Activated naive CD4-positive, alpha-beta T cell treated with Interleukin-2 at 50 U/mL for 16 hours (primary cell): Measurements from ENCODE around the gene RERE.
"Not testable (repeated sequence)": the region's sequence is repeated elsewhere in the genome, so short reads cannot be mapped to it uniquely, and the experiment has no call there.

Source experiments
- DNase-seq: peaks from one replicate; pipeline ENCODE4 v3.0.0-alpha.2; 2020

Gene RERE

DNA sequence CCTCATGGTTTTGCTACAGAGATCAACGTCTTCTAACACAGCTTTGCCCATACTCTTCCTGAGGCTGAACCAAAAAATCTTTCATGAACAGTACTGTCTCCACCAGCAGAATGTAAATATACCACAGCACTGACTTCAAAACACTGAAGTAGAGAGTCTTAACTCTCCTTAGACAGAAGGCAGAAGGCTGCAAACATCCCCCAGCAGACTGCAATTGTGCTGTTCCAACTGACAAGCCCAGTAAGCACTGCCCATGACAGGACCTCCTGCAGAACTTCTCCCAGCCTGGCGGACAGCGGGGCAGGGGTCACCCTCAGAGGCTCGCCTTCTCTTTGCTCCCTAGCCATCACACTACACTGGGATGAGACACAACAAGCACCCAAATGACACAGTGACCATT, 218.7 kb downstream of the RERE start:
- DNase-seq = no peak

GRCh38 chr1:8598060-8598724, 219.2 kb downstream of the RERE start:
- DNase-seq = no peak

- no peak for DNase-seq
Measured at GRCh38 chr1:8597455-8597854, 220.0 kb downstream of the RERE start.

DNA sequence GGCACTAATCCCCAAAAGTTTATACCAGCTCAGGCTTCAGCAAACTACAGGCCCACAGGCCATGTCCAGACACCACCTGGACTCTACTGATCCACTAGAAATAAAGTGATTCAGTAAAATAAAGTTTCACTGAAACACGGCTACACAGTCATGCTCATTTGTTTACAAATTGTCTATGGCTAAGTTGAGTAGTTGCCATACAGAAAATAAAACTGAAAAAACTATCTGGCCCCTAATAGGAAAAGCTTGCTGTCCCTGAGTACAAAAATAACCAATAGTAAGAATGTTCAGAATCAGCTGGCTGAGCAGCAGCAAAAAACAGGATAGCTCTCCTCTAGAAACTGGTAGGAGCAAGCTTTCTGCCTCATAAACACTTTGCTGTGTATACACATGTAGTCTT, 221.5 kb downstream of the RERE start:
- no peak for DNase-seq

- no peak for DNase-seq
Measured at GRCh38 chr1:8595332-8595731, 222.1 kb downstream of the RERE start.

DNA sequence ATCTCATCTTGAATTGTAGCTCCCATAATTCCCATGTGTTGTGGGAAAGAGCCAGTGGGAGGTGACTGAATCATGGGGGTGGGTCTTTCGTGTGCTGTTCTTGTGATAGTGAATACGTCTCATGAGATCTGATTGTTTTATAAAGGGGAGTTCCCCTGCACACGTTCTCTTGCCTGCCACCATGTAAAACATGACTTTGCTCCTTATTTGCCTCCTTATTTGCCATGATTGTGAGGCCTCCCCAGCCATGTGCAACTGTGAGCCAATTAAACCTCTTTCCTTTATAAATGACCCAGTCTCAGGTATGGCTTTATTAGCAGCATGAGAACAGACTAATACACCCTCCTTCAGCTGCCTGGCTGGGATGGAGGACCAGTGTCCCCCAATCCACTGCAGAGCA, 224.1 kb downstream of the RERE start:
- DNase-seq = not testable (repeated sequence)

DNA sequence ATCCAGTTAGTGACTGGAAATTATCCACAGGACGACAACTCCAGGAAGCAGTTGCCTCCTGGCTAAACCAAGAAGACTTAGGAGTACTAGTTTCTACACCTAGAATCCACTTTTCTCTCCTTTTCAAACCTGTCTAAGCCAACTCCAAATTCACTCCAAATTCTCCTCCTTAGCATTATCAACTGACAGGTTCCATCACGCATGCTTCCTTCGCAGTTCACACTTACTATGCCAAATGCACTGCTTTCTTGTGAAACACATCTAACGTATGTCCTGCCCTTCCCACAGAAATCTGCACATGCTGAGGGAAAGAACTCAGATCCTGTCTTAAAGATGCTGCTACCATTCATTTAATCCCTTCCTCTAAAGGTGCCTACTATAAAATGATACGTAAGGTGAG, 225.9 kb downstream of the RERE start:
- no peak for DNase-seq

DNA sequence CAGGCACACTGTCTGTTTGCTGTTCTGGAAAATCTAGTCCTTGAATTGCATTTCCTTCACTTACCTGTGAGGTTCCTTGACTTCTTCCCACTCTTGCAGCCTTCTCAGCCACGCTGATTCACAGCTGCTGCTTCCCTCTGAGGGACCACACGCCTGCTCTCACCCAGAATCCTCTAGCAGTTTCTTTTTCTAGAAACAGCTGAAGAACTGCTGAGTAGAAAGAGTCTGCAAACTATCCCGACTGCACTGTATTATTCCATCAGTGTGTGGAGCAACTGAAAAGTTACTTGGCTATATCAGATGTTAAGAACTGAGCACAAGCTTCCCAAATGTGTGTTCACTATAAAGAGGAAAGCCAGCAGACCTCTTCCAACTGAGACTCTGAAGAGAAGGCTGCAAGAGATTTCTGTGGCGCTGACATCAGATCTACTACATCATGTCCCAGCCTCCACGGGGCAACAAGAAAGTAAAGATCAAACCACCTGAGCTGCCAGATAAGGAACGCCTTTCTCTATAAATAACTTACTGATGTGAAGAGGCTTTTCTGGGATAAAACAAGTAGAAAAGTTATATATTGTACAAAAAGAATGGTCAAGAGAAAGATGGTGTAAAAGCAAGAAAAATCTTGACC, 226.6 kb downstream of the RERE start:
- no peak for DNase-seq

DNA sequence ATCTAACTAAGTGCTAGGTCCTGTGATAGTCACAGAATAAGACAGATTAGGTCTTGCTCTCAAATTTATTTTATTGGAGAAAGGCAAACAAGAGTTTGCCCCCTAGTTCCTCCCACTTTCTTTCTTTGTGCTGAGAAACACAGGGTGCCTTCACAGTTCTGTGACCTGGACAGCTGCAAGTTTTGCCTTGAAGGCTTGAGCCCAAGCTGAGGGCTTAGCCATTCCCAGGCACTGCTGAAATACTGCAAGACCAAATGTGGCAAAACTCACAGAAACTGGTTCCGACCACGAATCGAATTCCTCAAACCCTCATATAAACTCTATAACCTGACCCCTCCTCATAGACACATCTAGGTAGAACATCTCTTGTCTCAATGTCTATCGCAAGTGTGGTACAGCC, 227.9 kb downstream of the RERE start:
- no peak for DNase-seq

DNA sequence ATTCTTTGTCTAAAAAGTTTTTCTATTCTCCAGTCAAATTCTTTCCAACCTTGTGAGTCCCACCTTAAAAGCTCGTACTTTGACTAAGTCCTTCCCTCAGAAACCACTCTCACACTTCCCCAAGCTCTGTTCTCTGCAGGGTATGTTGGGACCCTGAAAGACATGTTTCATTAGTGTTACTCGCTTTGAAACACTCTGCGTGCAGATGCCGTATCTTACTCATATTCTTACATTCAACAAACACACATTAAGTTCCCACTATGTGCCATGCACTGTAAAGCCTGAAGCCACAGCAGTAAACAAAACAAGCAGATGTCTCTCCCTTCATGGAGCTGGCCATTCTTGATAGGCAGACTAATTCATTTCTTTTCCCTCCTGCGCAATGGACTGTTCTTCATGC, 229.7 kb downstream of the RERE start:
- DNase-seq = no peak

DNA sequence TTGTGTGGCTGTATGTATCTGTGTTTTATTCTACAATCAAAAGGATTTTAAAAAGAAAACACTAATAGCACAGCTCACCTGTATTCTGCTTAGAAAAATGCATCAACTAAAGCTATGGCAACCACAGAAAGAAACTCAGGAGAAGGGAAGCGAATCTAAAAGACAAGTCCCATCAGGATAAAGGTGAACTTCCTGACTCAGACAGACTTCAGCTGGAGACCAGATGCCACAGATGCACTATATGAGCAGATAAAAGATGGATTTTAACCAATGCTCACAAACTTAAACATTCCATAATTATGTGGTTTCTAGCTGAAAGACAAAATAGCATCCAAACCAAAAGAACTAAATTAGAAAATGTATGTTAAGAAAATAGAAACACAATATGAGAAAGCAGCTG, 231.0 kb downstream of the RERE start:
- DNase-seq = no peak

DNA sequence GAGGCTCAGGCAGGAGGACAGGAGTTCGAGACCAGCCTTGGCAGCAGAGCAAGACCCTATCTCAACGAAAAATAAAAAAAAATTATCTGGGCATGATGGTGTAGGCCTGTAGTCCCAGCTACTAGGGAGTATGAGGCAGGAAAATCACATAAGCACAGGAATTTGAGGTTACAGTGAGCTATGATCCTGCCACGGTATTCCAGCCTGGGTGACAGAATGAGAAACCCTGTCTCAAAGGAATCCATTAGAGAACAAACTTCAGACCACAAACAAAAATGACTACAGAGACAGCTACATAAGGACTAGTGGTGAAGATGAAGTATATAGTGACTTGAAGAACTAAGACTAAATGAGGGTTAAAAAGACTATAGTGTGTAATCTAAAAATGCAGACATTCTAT, 233.1 kb downstream of the RERE start:
- no peak for DNase-seq

DNA sequence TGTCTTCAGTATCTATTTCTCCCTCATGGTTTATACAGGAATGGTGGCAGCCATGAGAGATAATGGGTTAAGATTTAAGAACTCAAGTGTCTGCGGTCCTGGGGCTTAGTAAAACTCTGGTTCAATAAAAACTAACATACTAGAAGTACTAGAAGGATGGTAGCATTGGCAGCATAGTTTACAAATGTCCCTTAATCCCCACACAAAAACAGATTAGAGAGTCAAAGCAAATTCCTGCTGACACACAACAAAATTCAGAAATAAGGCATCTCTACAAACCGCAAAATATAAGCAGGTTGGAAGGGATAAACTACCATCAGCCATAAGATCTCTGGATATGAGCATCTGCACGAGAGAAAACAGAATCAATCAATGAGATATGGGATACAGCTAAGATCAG, 234.4 kb downstream of the RERE start:
- no peak for DNase-seq

- DNase-seq = no peak
Measured at GRCh38 chr1:8580566-8580965, 236.9 kb downstream of the RERE start.

GRCh38 chr1:8578936-8579335, 238.5 kb downstream of the RERE start:
- no peak for DNase-seq

DNA sequence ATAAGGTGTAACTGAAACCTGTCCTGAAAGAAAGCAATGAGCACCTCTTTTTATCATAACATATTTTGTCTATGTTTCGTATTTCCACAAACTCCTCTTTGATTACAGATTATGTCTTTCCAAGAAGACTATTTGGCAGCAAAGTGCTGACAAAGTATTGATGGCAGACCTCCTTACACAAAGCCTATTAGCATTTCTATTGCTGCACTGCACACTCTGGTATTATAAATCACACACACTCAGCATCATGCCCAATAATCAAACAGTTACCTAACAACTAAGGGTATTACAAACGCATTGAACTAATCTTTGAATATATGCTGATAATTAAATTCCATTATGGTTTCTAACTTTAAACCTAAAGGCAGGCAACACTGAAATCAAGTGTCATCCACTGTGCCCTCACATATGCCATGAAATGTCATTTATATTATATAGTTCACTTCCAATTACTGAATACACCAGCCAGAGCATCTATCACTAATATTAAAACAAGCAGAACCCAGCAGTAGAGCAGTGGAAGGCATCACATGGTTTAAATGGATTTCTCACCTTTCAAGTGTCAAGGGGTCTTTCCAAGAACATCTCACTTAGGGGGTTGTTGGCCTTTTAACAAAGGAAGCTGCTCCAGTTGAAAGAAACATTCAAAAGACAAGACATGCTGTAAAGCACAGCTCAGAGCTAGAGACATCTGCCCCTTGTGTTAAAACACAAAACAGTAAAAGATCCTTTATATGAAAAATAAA, 239.1 kb downstream of the RERE start:
- DNase-seq = no peak

DNA sequence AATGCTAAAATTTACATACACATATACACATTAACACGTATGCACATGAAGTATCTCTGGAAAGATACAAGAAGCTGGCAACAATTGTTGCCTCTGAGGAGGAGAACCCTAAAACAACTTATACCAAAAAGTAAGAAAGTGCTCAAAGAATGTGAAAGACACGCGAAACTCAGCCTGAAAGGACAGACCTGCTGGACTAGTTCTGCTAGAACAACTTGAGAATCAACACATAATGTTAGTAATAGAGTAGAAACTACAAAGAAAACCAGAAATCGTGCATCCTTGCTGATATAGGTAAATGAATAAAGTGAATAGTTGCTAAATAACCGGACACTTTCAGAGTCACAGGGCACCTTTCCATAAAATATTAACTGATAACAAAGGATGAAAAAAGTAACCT, 242.5 kb downstream of the RERE start:
- no peak for DNase-seq

DNA sequence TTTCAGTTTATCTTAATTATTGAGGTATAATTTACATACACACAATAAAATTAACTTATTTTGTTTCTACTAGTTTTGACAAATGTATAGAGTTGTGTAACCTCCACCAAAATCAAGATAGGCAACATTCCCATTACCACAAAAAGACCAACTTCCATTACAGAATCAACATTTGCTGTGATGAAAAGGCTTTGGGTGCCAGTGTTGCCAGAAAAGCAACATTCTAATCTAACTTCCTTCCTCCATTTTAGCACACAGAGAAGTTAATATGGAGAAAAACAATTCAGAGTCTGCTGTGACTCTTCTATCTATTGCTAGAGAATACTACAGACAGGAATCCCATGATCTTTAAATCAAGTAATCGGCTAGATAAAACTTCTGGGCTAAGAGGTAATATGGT, 245.3 kb downstream of the RERE start:
- DNase-seq = no peak

DNA sequence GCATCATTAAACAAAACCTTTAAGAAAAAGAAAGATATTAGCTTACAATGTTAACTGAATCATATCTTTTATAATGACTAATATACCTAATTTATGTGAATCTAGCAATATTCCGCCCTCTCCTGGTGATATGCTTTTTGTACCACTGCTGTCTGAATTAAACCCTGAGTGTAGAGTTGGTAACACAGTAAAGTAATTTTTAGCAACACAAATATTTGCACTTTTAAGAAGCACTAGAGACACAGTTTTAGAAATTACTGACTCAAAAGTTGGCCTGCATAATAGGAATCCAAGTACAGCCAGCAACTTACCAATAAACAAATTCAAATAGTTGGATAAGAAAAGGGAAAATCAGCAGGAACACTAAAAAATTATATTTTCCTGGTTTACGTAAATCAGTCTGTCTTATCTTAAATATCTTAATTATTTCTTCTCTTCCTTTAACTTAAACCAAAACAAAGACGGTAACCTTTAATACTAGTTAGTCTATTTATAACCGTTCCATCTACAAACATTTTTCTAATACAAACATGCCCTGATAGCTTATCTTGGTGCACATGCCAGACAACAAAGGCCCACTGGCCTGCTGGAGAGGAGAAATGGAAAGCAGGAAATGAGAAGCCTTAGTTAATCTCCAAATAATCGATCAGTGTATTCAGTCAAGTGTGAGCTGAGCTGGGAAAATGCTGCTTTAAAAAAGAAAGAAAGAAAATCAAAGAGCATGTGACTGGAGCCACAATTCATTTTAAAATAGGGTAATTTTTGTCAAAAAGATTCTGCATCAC, 246.0 kb downstream of the RERE start:
- no peak for DNase-seq

DNA sequence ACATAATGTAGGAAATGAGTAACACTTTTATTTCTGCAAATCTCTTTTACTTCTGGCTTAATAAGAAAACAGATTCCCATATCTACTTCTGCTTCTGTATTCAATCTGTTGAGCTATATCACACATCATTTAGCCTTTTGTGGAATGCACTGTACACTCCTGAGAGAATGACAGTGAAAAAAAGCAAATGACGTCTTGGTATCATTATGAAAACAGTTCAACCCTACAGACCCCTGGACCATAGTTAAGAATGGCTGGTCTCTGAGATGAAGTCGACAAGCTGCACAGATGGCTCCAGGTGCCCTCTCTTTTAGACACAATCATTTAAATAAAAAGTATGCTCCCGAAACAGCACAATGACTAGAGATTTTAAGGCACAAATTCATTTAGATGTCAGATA, 247.0 kb downstream of the RERE start:
- DNase-seq = no peak

DNA sequence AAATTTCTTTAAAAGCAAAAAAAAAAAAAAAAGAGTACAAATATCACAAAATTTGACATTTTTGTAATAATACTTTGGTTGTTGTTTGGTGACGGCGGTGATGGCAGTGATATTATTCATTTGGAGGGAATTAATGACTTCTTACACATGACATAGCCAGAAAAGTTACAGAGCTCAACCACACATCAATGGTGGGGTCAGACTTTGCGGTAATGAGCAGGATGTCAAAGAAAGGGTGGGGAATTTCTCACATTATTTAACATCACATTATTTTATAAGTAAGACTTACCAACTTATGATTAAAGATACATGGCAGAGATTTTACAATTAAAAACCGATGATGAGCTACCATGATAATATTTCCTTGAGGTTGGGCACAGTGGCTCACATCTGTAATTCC, 248.2 kb downstream of the RERE start:
- no peak for DNase-seq

GRCh38 chr1:8568837-8569236, 248.6 kb downstream of the RERE start:
- no peak for DNase-seq

DNA sequence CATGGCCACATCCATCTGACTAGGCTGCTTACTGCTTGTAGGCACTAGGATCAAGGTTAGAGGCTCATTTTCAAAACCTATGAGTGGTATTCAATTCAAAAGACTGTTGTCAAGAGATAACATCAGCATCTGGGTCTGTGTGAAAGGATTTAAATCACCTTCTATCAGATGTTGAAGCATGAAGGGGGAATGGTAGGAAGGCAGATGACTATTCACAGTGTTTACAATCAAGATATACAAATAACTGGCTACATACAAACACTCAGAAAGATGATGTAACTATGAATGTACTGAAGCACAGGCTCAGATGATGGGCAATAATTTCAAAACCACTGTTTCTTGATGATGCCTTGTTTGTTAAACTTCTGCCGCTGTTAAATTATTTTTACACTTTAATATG, 250.3 kb downstream of the RERE start:
- no peak for DNase-seq

GRCh38 chr1:8565802-8566201, 251.6 kb downstream of the RERE start:
- DNase-seq = no peak
